HG03060 (cell line): ENCODE data around the gene PLXNA4.

Source experiments
- ATAC-seq: cut with Tn5 transposase; IDR thresholded peaks from one replicate; pipeline ENCODE4 v1.9.1; 2021; ENCODE audit warnings: low read depth, moderate number of reproducible peaks; ENCODE audit not compliant: unreplicated experiment

Gene PLXNA4

GRCh38 chr7:132446260-132446659 is 130.0 kb downstream of the PLXNA4 start:
- no peak for ATAC-seq

GRCh38 chr7:132443761-132444520 is 132.3 kb downstream of the PLXNA4 start:
- ATAC-seq: no peak

GRCh38 chr7:132441935-132442334 is 134.3 kb downstream of the PLXNA4 start:
- no peak for ATAC-seq

- ATAC-seq: no peak
Measured at GRCh38 chr7:132440151-132440550, 136.1 kb downstream of the PLXNA4 start.

- ATAC-seq: no peak
Measured at GRCh38 chr7:132438926-132439325, 137.3 kb downstream of the PLXNA4 start.

- no peak for ATAC-seq
Measured at GRCh38 chr7:132437730-132438129, 138.5 kb downstream of the PLXNA4 start.

GRCh38 chr7:132436121-132436520 is 140.1 kb downstream of the PLXNA4 start:
- ATAC-seq: no peak

GRCh38 chr7:132435016-132435990 is 141.0 kb downstream of the PLXNA4 start:
- ATAC-seq: no peak

GRCh38 chr7:132434041-132434440 is 142.2 kb downstream of the PLXNA4 start:
- no peak for ATAC-seq

- ATAC-seq: no peak
Measured at GRCh38 chr7:132433301-132433700, 143.0 kb downstream of the PLXNA4 start.

GRCh38 chr7:132430861-132431822 is 145.1 kb downstream of the PLXNA4 start:
- ATAC-seq: no peak

- ATAC-seq: no peak
Measured at GRCh38 chr7:132430041-132430855, 146.0 kb downstream of the PLXNA4 start.

GRCh38 chr7:132429181-132429580 is 147.1 kb downstream of the PLXNA4 start:
- ATAC-seq: no peak

- ATAC-seq: no peak
Measured at GRCh38 chr7:132428247-132428919, 147.9 kb downstream of the PLXNA4 start.

- no peak for ATAC-seq
Measured at GRCh38 chr7:132425942-132426341, 150.3 kb downstream of the PLXNA4 start.

GRCh38 chr7:132424821-132425724 is 151.2 kb downstream of the PLXNA4 start:
- ATAC-seq: no peak

GRCh38 chr7:132424277-132424676 is 152.0 kb downstream of the PLXNA4 start:
- no peak for ATAC-seq
